HepG2 (cell line): ENCODE measurements around the gene CCDC30. TPM values are rescaled to one million over a fixed set of nuclear protein-coding genes. Genes with fewer than 3 reads are reported as not detected.

Experiments
- ATAC-seq: fragments of 200-7000 bp; cut with Tn5 transposase; 3 replicates; pipeline ENCODE4 v1.9.1; 2020; ENCODE audit warnings: mild to moderate bottlenecking, moderate library complexity
- BruUV-seq: library from RNA; stranded (reverse); fragments of 400-500 nt; replicated peaks from 2 replicates; lab custom pipeline; 2021; lab: Mats Ljungman, UMichigan
- CTCF ChIA-PET: fragments of 300-600 bp; formaldehyde crosslinking; extraction: SDS; loops from one replicate; lab custom pipeline; 2021; ENCODE audit warnings: low total read pairs, inconsistent platforms, low intra/inter-chr PET ratio; lab: Yijun Ruan, JAX
- POLR2A ChIA-PET: fragments of 350-600 bp; sonication (Branson Sonifier 250); formaldehyde crosslinking; loops from one replicate; lab custom pipeline; 2020; ENCODE audit warnings: antibody characterized with exemption, inconsistent platforms; lab: Yijun Ruan, JAX
- DNase-seq: peaks from one replicate; pipeline ENCODE4 v3.0.0-alpha.2; 2015; ENCODE audit warnings: low spot score
- FAIRE-seq: peaks from 3 replicates; lab custom pipeline; 2011; peaks lifted over from hg19 to GRCh38; lab: Jason Lieb, UNC
- H2AFZ ChIP-seq: one replicate; pipeline ENCODE4 v1.6.1; 2011; ENCODE audit warnings: low read length, inconsistent platforms
- H3K27ac ChIP-seq: fragments of 300-600 bp; 3 replicates; pipeline ENCODE4 v1.8.0; 2011; ENCODE audit warnings: mixed run types, mild to moderate bottlenecking, mixed read lengths, low read length, inconsistent platforms; ENCODE audit not compliant: insufficient read depth; ENCODE audit errors: extremely low read length
- H3K27me3 ChIP-seq, 2 experiments: fragments of 200-600 bp in 1 of 2; 2 replicates in 1 of 2; 3 replicates in 1 of 2; pipeline versions ENCODE4 v1.6.0 to v1.8.0; 2011; ENCODE audit warnings: low read length in 2 of 2, mild to moderate bottlenecking in 2 of 2, moderate library complexity in 2 of 2, inconsistent platforms in 1 of 2; ENCODE audit not compliant: insufficient read depth in 2 of 2, control insufficient read depth in 1 of 2
- H3K36me3 ChIP-seq, 2 experiments: fragments of 200-600 bp in 1 of 2; replicated peaks in 1 of 2; 2 replicates in 1 of 2; 3 replicates in 1 of 2; pipeline versions ENCODE4 v1.5.1 to v1.8.0; 2011; ENCODE audit warnings: low read length in 2 of 2, inconsistent platforms in 1 of 2; ENCODE audit not compliant: insufficient read depth in 2 of 2, control insufficient read depth in 1 of 2
- H3K4me1 ChIP-seq: 2 replicates; pipeline ENCODE4 v1.5.1; 2012; ENCODE audit warnings: low read length, inconsistent platforms; ENCODE audit not compliant: insufficient read depth
- H3K4me2 ChIP-seq: 2 replicates; pipeline ENCODE4 v1.6.0; 2011; ENCODE audit warnings: low read depth, low read length, inconsistent platforms
- H3K4me3 ChIP-seq, 3 experiments: fragments of 200-600 bp in 1 of 3; sonication (generic), shearing (Covaris generic) in 1 of 3; replicated peaks in 1 of 3; 2 replicates each; pipeline ENCODE4 v1.5.1; 2011 to 2016; ENCODE audit warnings: low read length in 3 of 3, inconsistent platforms in 2 of 3, low read depth in 2 of 3, mild to moderate bottlenecking in 2 of 3, control low read depth in 1 of 3, mixed read lengths in 1 of 3; ENCODE audit not compliant: insufficient read depth in 1 of 3
- H3K79me2 ChIP-seq: one replicate; pipeline ENCODE4 v1.6.1; 2011; ENCODE audit warnings: low read length, inconsistent platforms; ENCODE audit not compliant: insufficient read depth
- H3K9ac ChIP-seq: 2 replicates; pipeline ENCODE4 v1.6.0; 2011; ENCODE audit warnings: mild to moderate bottlenecking, low read depth, low read length, inconsistent platforms; ENCODE audit not compliant: insufficient read depth
- H3K9me3 ChIP-seq: 2 replicates; pipeline ENCODE4 v1.5.1; 2012; ENCODE audit warnings: mild to moderate bottlenecking, low read length
- H4K20me1 ChIP-seq: 2 replicates; pipeline ENCODE4 v1.6.0; 2011; ENCODE audit warnings: inconsistent platforms, mild to moderate bottlenecking, low read length, moderate library complexity; ENCODE audit not compliant: insufficient read depth
- PHB2 ChIP-seq: fragments of 450-650 bp; IDR thresholded peaks from 2 replicates; pipeline ENCODE4 v1.6.1; 2018; ENCODE audit not compliant: partially characterized antibody
- PHF20 ChIP-seq: sonication (generic); formaldehyde crosslinking; IDR thresholded peaks from 2 replicates; pipeline ENCODE4 v1.5.0; 2020; ENCODE audit warnings: mild to moderate bottlenecking, missing genetic modification reagents
- TBL1XR1 ChIP-seq: fragments of 150-350 bp; IDR thresholded peaks from 2 replicates; pipeline ENCODE4 v1.6.1; 2014; ENCODE audit warnings: borderline replicate concordance, low read length; ENCODE audit not compliant: partially characterized antibody
- TOE1 ChIP-seq: sonication (generic); formaldehyde crosslinking; IDR thresholded peaks from 2 replicates; pipeline ENCODE4 v1.4.0; 2020; ENCODE audit warnings: mild to moderate bottlenecking, missing genetic modification reagents
- ZBTB21 ChIP-seq: sonication (generic); formaldehyde crosslinking; IDR thresholded peaks from 2 replicates; pipeline ENCODE4 v1.4.0; 2020; ENCODE audit warnings: missing genetic modification reagents
- ZBTB7A ChIP-seq: sonication (generic); formaldehyde crosslinking; IDR thresholded peaks from 2 replicates; pipeline ENCODE4 v1.8.0; 2022; ENCODE audit warnings: mild to moderate bottlenecking, missing genetic modification reagents
- ZNF124 ChIP-seq: sonication (generic); formaldehyde crosslinking; IDR thresholded peaks from 2 replicates; pipeline ENCODE4 v1.4.0; 2020; ENCODE audit warnings: missing genetic modification reagents
- in situ Hi-C: cut with HindIII; loops from 2 replicates; pipeline ENCODE4 v1.10.0; 2017; ENCODE audit warnings: low pct_unique_long_range_greater_than_20kb; ENCODE audit not compliant: extremely low pct_ligation_motif_present
- intact Hi-C: fragments of 100-400 bp; cut with micrococcal nuclease; formaldehyde crosslinking; loops from one replicate; pipeline ENCODE4 v1.10.0; 2022; ENCODE audit not compliant: unreplicated experiment
- polyA plus RNA-seq, 8 experiments: library from polyadenylated mRNA; depleted of rRNA in 3 of 8; stranded (reverse) in 7 of 8; unstranded in 1 of 8; fragments of >200 nt; fragmentation: Illumina TruSeq in 4 of 8; extraction: Trizol in 4 of 8; gene quantifications; 2 replicates each; pipeline versions ENCODE4 v1.2.1 to v1.2.3, GENCODE V29; 2011 to 2016; ENCODE audit warnings: low read depth in 4 of 8, missing spikeins in 1 of 8, mixed read lengths in 1 of 8; ENCODE audit not compliant: insufficient read depth in 1 of 8
- total RNA-seq, 5 experiments: library from RNA; depleted of rRNA; stranded (reverse); fragments of >200 nt; fragmentation: Illumina TruSeq; extraction: Trizol; gene quantifications; 2 replicates each; pipeline ENCODE4 v1.2.3, GENCODE V29; 2016; ENCODE audit warnings: low read depth in 1 of 5
- TF ChIP-seq, protein P1 (sequence below): sonication (generic); formaldehyde crosslinking; IDR thresholded peaks from 2 replicates; pipeline ENCODE4 v1.5.0; 2020; ENCODE audit warnings: missing genetic modification reagents
- TF ChIP-seq, protein P2 (sequence below), 2 experiments: sonication (generic) in 1 of 2; formaldehyde crosslinking in 1 of 2; IDR thresholded peaks; 2 replicates each; pipeline versions ENCODE4 v1.4.0 to v1.6.1; 2016 to 2020; ENCODE audit warnings: borderline replicate concordance in 1 of 2, low read depth in 1 of 2, mild to moderate bottlenecking in 1 of 2, missing genetic modification reagents in 1 of 2

CCDC30 gene
- total and polyA plus RNA-seq, 2 of the 13 experiments (the other 11 are each of a cell fraction or from before 2014, with no cell fraction given) = 0.25 to 0.77 TPM

DNA sequence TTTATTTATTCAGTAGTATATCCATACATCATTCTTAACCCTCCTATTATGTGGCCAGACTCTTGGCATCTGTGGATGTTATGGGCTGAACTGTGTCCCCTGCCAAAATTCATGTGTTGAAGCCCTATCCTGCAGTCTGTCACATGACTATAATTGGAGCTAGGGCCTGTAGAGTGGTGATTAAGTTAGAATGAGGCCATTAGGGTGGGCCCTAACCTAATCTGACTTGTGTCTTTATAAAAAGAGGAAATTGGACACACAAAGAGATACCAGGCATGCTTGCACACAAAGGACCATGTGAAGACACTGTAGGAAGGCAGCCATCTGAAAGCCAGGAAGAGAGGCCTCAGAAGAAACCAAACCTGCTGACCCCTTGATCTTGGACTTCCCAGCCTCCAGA is 13.8 kb upstream of the CCDC30 start:
- Histone ChIP-seq H2AFZ (no peak overlapping the region), H3K9me3 (no peaks in the 10 kb centered on the region), H3K27me3 (peaks cover 3% of the 10 kb centered on the region in 2 experiments; a peak in 2 of 5 replicates), H3K36me3 (no peaks in the 10 kb centered on the region), H4K20me1 (no peaks in the 10 kb centered on the region), H3K9ac (no peak overlapping the region)
- CTCF ChIA-PET = no interaction called here
- no peak for ATAC-seq
- in situ Hi-C loops = no loop called here
- TF ChIP-seq ZNF124 (CRISPR knock-in tag) (no peak), TOE1 (CRISPR knock-in tag) (no peak), ZBTB7A (CRISPR knock-in tag) (no peak), ZBTB21 (CRISPR knock-in tag) (no peak), TBL1XR1 (no peak), PHF20 (CRISPR knock-in tag) (no peak), PHB2 (no peak)
- TF ChIP-seq, protein P1, sequence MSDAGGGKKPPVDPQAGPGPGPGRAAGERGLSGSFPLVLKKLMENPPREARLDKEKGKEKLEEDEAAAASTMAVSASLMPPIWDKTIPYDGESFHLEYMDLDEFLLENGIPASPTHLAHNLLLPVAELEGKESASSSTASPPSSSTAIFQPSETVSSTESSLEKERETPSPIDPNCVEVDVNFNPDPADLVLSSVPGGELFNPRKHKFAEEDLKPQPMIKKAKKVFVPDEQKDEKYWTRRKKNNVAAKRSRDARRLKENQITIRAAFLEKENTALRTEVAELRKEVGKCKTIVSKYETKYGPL = no peak
- TF ChIP-seq, protein P2, sequence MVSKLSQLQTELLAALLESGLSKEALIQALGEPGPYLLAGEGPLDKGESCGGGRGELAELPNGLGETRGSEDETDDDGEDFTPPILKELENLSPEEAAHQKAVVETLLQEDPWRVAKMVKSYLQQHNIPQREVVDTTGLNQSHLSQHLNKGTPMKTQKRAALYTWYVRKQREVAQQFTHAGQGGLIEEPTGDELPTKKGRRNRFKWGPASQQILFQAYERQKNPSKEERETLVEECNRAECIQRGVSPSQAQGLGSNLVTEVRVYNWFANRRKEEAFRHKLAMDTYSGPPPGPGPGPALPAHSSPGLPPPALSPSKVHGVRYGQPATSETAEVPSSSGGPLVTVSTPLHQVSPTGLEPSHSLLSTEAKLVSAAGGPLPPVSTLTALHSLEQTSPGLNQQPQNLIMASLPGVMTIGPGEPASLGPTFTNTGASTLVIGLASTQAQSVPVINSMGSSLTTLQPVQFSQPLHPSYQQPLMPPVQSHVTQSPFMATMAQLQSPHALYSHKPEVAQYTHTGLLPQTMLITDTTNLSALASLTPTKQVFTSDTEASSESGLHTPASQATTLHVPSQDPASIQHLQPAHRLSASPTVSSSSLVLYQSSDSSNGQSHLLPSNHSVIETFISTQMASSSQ (IDR thresholded peaks at IDR 0.05; ENCODE audit: low read depth) = no peak
- TF ChIP-seq, protein P2 (CRISPR knock-in tag; IDR thresholded peaks at IDR 0.05; ENCODE audit: borderline replicate concordance) = no peak
- TF ChIP-seq, all 625 proteins: peak for 0
- Histone ChIP-seq H3K79me2 (no peaks in the 10 kb centered on the region), H3K4me2 (no peak overlapping the region), H3K27ac (no peak overlapping the region), H3K4me1 (peaks cover 2% of the 10 kb centered on the region; the same call in 1 of the 2 replicates), H3K4me3 (no peak overlapping the region)
- FAIRE-seq (no peak), DNase-seq (no peak)
- no TSS peak for BruUV-seq
- intact Hi-C loops = no loop called here
- POLR2A ChIA-PET = no interaction called here
